GM12878 (cell line): ENCODE results near the gene DHX34. TPM values are rescaled to one million over a fixed set of nuclear protein-coding genes. Genes with fewer than 3 reads are reported as not detected.

Experiments
- ATAC-seq: fragments of 200-7000 bp; cut with Tn5 transposase; 3 replicates; pipeline ENCODE4 v1.9.1; 2020; ENCODE audit warnings: mild to moderate bottlenecking, moderate library complexity
- BruUV-seq: library from RNA; stranded (reverse); fragments of 400-500 nt; replicated peaks from 2 replicates; lab custom pipeline; 2021; lab: Mats Ljungman, UMichigan
- CTCF ChIA-PET: fragments of 300-600 bp; sonication (Branson Sonifier 250); formaldehyde crosslinking; extraction: SDS; loops from one replicate; lab custom pipeline; 2021; ENCODE audit warnings: inconsistent platforms; lab: Yijun Ruan, JAX
- POLR2A ChIA-PET: fragments of 350-600 bp; formaldehyde crosslinking; extraction: SDS; loops from one replicate; lab custom pipeline; 2021; ENCODE audit warnings: inconsistent platforms; lab: Charles Lee
- RAD21 ChIA-PET: fragments of 300-600 bp; sonication (Branson Sonifier 250); formaldehyde crosslinking; loops from one replicate; lab custom pipeline; 2023; ENCODE audit warnings: antibody characterized with exemption; ENCODE audit not compliant: unreplicated experiment; lab: Charles Lee
- SMC1A ChIA-PET: fragments of 300-600 bp; sonication (Branson Sonifier 250); formaldehyde crosslinking; loops from one replicate; lab custom pipeline; 2023; ENCODE audit not compliant: unreplicated experiment, uncharacterized antibody; lab: Charles Lee
- DNase-seq: peaks from one replicate; pipeline ENCODE4 v3.0.0-alpha.2; 2011; ENCODE audit warnings: low read depth, low spot score
- FAIRE-seq: peaks from 3 replicates; lab custom pipeline; 2011; peaks lifted over from hg19 to GRCh38; lab: Jason Lieb, UNC
- H2AFZ ChIP-seq: 2 replicates; pipeline ENCODE4 v1.6.0; 2011; ENCODE audit warnings: low read depth, low read length, control low read depth; ENCODE audit not compliant: control insufficient read depth
- H3K27ac ChIP-seq: 2 replicates; pipeline ENCODE4 v1.5.1; 2011; ENCODE audit warnings: control low read depth; ENCODE audit not compliant: control insufficient read depth, insufficient read depth
- H3K27me3 ChIP-seq, 2 experiments: replicated peaks in 1 of 2; 2 replicates each; pipeline versions ENCODE4 v1.6.0 to v1.6.1; 2011; ENCODE audit warnings: low read length in 1 of 2; ENCODE audit not compliant: control insufficient read depth in 2 of 2, insufficient read depth in 2 of 2
- H3K36me3 ChIP-seq, 2 experiments: 2 replicates each; pipeline ENCODE4 v1.5.1; 2011; ENCODE audit warnings: low read length in 1 of 2; ENCODE audit not compliant: control insufficient read depth in 2 of 2, insufficient read depth in 2 of 2
- H3K4me1 ChIP-seq: 2 replicates; pipeline ENCODE4 v1.6.1; 2011; ENCODE audit warnings: mild to moderate bottlenecking, low read length, moderate library complexity, mixed read lengths; ENCODE audit not compliant: control insufficient read depth, insufficient read depth
- H3K4me2 ChIP-seq: 2 replicates; pipeline ENCODE4 v1.6.0; 2011; ENCODE audit warnings: control low read depth; ENCODE audit not compliant: control insufficient read depth, insufficient read depth
- H3K4me3 ChIP-seq: fragments of 200-600 bp; sonication (generic); 2 replicates; pipeline ENCODE4 v1.5.1; 2016
- H3K79me2 ChIP-seq: 2 replicates; pipeline ENCODE4 v1.6.0; 2011; ENCODE audit warnings: low read length; ENCODE audit not compliant: control insufficient read depth, insufficient read depth
- H3K9ac ChIP-seq: 2 replicates; pipeline ENCODE4 v1.8.0; 2011; ENCODE audit warnings: low read length, control low read depth, mixed read lengths; ENCODE audit not compliant: control insufficient read depth, insufficient read depth
- H3K9me3 ChIP-seq: replicated peaks from 3 replicates; pipeline ENCODE4 v1.5.1; 2011; ENCODE audit warnings: mild to moderate bottlenecking, low read length; ENCODE audit not compliant: control insufficient read depth, insufficient read depth
- H4K20me1 ChIP-seq: 2 replicates; pipeline ENCODE4 v1.6.0; 2011; ENCODE audit not compliant: control insufficient read depth, insufficient read depth
- BCL3 ChIP-seq: IDR thresholded peaks from 2 replicates; pipeline ENCODE4 v1.6.1; 2011; ENCODE audit warnings: borderline replicate concordance, low read depth, mild to moderate bottlenecking, moderate library complexity, low read length; ENCODE audit not compliant: insufficient read depth, poor library complexity, severe bottlenecking
- BMI1 ChIP-seq: fragments of 450-650 bp; IDR thresholded peaks from 2 replicates; pipeline ENCODE4 v1.6.1; 2016; ENCODE audit warnings: mild to moderate bottlenecking, moderate library complexity, borderline replicate concordance
- CBX3 ChIP-seq: fragments of 200-600 bp; sonication (generic); IDR thresholded peaks from 2 replicates; pipeline ENCODE4 v1.6.1; 2016; ENCODE audit warnings: low read depth, borderline replicate concordance
- ETV6 ChIP-seq, 2 experiments: fragments of 450-650 bp in 1 of 2; IDR thresholded peaks in 1 of 2; conservative IDR thresholded peaks in 1 of 2; 2 replicates each; pipeline ENCODE4 v1.6.1; 2014; ENCODE audit warnings: antibody characterized with exemption in 1 of 2, borderline replicate concordance in 1 of 2, low read depth in 1 of 2, mild to moderate bottlenecking in 1 of 2, moderate library complexity in 1 of 2
- NFXL1 ChIP-seq: fragments of 450-650 bp; IDR thresholded peaks from 2 replicates; pipeline ENCODE4 v1.6.1; 2017; ENCODE audit warnings: antibody characterized with exemption, mild to moderate bottlenecking, borderline replicate concordance
- NFYA ChIP-seq: IDR thresholded peaks from 2 replicates; pipeline ENCODE4 v1.6.1; 2011; ENCODE audit warnings: low read depth, mild to moderate bottlenecking, low read length, improper control_type of control experiment, borderline replicate concordance
- PAX5 ChIP-seq: IDR thresholded peaks from 2 replicates; pipeline ENCODE4 v1.6.1; 2011; ENCODE audit warnings: low read depth, low read length, borderline replicate concordance
- PKNOX1 ChIP-seq: fragments of 450-650 bp; IDR thresholded peaks from 2 replicates; pipeline ENCODE4 v1.6.1; 2016; ENCODE audit warnings: mild to moderate bottlenecking
- PRDM15 ChIP-seq: fragments of 450-650 bp; formaldehyde crosslinking; IDR thresholded peaks from 2 replicates; pipeline ENCODE4 v1.4.0; 2020; ENCODE audit warnings: mild to moderate bottlenecking, moderate library complexity
- RELA ChIP-seq: fragments of 450-650 bp; IDR thresholded peaks from 2 replicates; pipeline ENCODE4 v1.8.0; 2014; ENCODE audit warnings: borderline replicate concordance; ENCODE audit not compliant: partially characterized antibody
- REST ChIP-seq: IDR thresholded peaks from 2 replicates; pipeline ENCODE4 v1.6.1; 2012; ENCODE audit warnings: mild to moderate bottlenecking, low read depth, low read length
- SMC3 ChIP-seq: IDR thresholded peaks from 2 replicates; pipeline ENCODE4 v1.6.1; 2011; ENCODE audit warnings: low read length, improper control_type of control experiment, borderline replicate concordance
- SRF ChIP-seq, 2 experiments: IDR thresholded peaks; 2 replicates each; pipeline ENCODE4 v1.6.1; 2011; ENCODE audit warnings: low read depth in 2 of 2, low read length in 2 of 2, mild to moderate bottlenecking in 1 of 2, moderate library complexity in 1 of 2
- TARDBP ChIP-seq: IDR thresholded peaks from 2 replicates; pipeline ENCODE4 v1.6.1; 2016; ENCODE audit warnings: borderline replicate concordance
- ZNF207 ChIP-seq: fragments of 450-650 bp; IDR thresholded peaks from 2 replicates; pipeline ENCODE4 v1.6.1; 2014; ENCODE audit warnings: antibody characterized with exemption, mild to moderate bottlenecking, borderline replicate concordance
- WGBS: methylation state at CpG from one replicate; pipeline ENCODE4 v1.1.6; 2016; ENCODE audit warnings: low lambda C conversion rate; ENCODE audit not compliant: insufficient replicate concordance, insufficient coverage; ENCODE audit errors: missing lambda C conversion rate; 5-methylcytosine and 5-hydroxymethylcytosine counted together
- in situ Hi-C: fragments of 300-500 bp; cut with MboI; formaldehyde crosslinking; loops from 9 replicates; pipeline ENCODE4 v1.14.3; 2018; ENCODE audit warnings: mixed read lengths
- intact Hi-C: fragments of 100-400 bp; cut with micrococcal nuclease; formaldehyde crosslinking; loops from one replicate; pipeline ENCODE4 v1.14.2; 2022; ENCODE audit not compliant: unreplicated experiment
- polyA plus RNA-seq, 11 experiments: library from polyadenylated mRNA; depleted of rRNA in 4 of 11; unstranded in 6 of 11; stranded (reverse) in 5 of 11; fragments of >200 nt; fragmentation: Nextera tagmentation in 4 of 11; fragmentation: Illumina TruSeq in 1 of 11; extraction: Ambion mirVana in 4 of 11; extraction: Trizol in 1 of 11; gene quantifications; 1 replicate in 1 of 11; 2 replicates in 10 of 11; pipeline versions ENCODE4 v1.2.1 to v1.2.3, GENCODE V29; 2011 to 2016; ENCODE audit warnings: inconsistent platforms in 2 of 11, missing spikeins in 2 of 11, low read depth in 1 of 11
- total RNA-seq, 4 experiments: library from RNA; depleted of rRNA in 3 of 4; stranded (reverse); fragments of >200 nt in 3 of 4; fragmentation: Illumina TruSeq in 1 of 4; extraction: Trizol in 1 of 4; gene quantifications; 2 replicates each; pipeline versions ENCODE4 v1.2.1 to v1.2.3, GENCODE V29; 2013 to 2021

Gene DHX34
- total and polyA plus RNA-seq, 10 of the 15 experiments (the other 5 are each of a cell fraction or from before 2014, with no cell fraction given): 0.19 to 16.9 (median 10.5) TPM

- SMC1A ChIA-PET: no interaction called here
- H3K27ac ChIP-seq: no peak overlapping the region
- H2AFZ ChIP-seq: no peak overlapping the region
- H3K4me3 ChIP-seq: no peak overlapping the region
- H3K79me2 ChIP-seq: no peaks in the 10 kb centered on the region
- H3K4me2 ChIP-seq: no peak overlapping the region
- H3K4me1 ChIP-seq: no peaks in the 10 kb centered on the region; the same call in 1 of the 2 replicates
- DNase-seq (no peak), ATAC-seq (no peak; the same call in 2 of the 3 replicates), FAIRE-seq (no peak)
- no TSS peak for BruUV-seq
- in situ Hi-C loops (no loop called here), intact Hi-C loops (no loop called here)
- POLR2A ChIA-PET: no interaction called here
- H3K9me3 ChIP-seq: no peaks in the 10 kb centered on the region
- RAD21 ChIA-PET: no interaction called here
- CTCF ChIA-PET: interaction anchor here (0.6 to 1.5 kb wide), 2 partner anchors 132 to 856 kb away, joined by 4 read pairs; no protein-coding TSS in a partner anchor
- H3K9ac ChIP-seq: no peak overlapping the region
- H3K36me3 ChIP-seq: no peaks in the 10 kb centered on the region
- peaks cover 15 to 16% of the 10 kb centered on the region in 2 experiments for H3K27me3 ChIP-seq
- WGBS: 11% methylated on average over 11 of the region's 12 CpGs
- H4K20me1 ChIP-seq: no peaks in the 10 kb centered on the region
- TF ChIP-seq NFYA: no peak
- TF ChIP-seq NFXL1: no peak
- TF ChIP-seq ETV6 (conservative IDR thresholded peaks at IDR 0.05 in 1 of 2, IDR thresholded peaks at IDR 0.05 in 1 of 2; ENCODE audit: borderline replicate concordance in 1 of 2, low read depth in 1 of 2): no peak
- TF ChIP-seq SMC3: no peak
- TF ChIP-seq BCL3: no peak
- no peak for TF ChIP-seq CBX3
- no peak for TF ChIP-seq SRF (IDR thresholded peaks at IDR 0.05; ENCODE audit: low read depth in 2 of 2, low read length in 2 of 2)
- no peak for TF ChIP-seq BMI1
- TF ChIP-seq RELA: no peak
- no peak for TF ChIP-seq PRDM15 (CRISPR knock-in tag)
- TF ChIP-seq REST: no peak
- TF ChIP-seq PKNOX1: no peak
- no peak for TF ChIP-seq PAX5
- TF ChIP-seq TARDBP: no peak
- no peak for TF ChIP-seq ZNF207
These were observed 67.5 kb downstream of the DHX34 start for GRCh38 chr19:47416643-47416985.
